Astrocyte (in vitro differentiated cells and primary cell): Measurements from ENCODE around the gene MBNL1. TPM values are rescaled to one million over a fixed set of nuclear protein-coding genes. Genes with fewer than 3 reads are reported as not detected.

ENCODE experiments used
- DNase-seq: peaks from one replicate; pipeline ENCODE4 v3.0.0-alpha.2; 2010; ENCODE audit warnings: low read depth
- FAIRE-seq: peaks from 2 replicates; lab custom pipeline; 2011; peaks lifted over from hg19 to GRCh38; lab: Jason Lieb, UNC
- H2AFZ ChIP-seq: 2 replicates; pipeline ENCODE4 v1.6.0; 2012; ENCODE audit warnings: low read depth, low read length, inconsistent platforms
- H3K27ac ChIP-seq: 2 replicates; pipeline ENCODE4 v1.5.1; 2011; ENCODE audit warnings: low read depth, low read length, inconsistent platforms
- H3K27me3 ChIP-seq: 2 replicates; pipeline ENCODE4 v1.6.0; 2011; ENCODE audit warnings: low read length, inconsistent platforms; ENCODE audit not compliant: insufficient read depth
- H3K36me3 ChIP-seq: 2 replicates; pipeline ENCODE4 v1.5.1; 2011; ENCODE audit warnings: low read length, inconsistent platforms; ENCODE audit not compliant: insufficient read depth
- H3K4me1 ChIP-seq: 2 replicates; pipeline ENCODE4 v1.5.1; 2011; ENCODE audit warnings: low read length, inconsistent platforms; ENCODE audit not compliant: insufficient read depth
- H3K4me2 ChIP-seq: 2 replicates; pipeline ENCODE4 v1.6.0; 2012; ENCODE audit warnings: low read length, inconsistent platforms
- H3K4me3 ChIP-seq: 2 replicates; pipeline ENCODE4 v1.5.1; 2011; ENCODE audit warnings: low read depth, mild to moderate bottlenecking, low read length, inconsistent platforms; ENCODE audit not compliant: insufficient read depth
- H3K79me2 ChIP-seq: 2 replicates; pipeline ENCODE4 v1.6.0; 2012; ENCODE audit warnings: mild to moderate bottlenecking, low read length, inconsistent platforms; ENCODE audit not compliant: insufficient read depth
- H3K9ac ChIP-seq: 2 replicates; pipeline ENCODE4 v1.6.0; 2012; ENCODE audit warnings: mild to moderate bottlenecking, low read length, inconsistent platforms
- H3K9me3 ChIP-seq: 2 replicates; pipeline ENCODE4 v1.5.1; 2012; ENCODE audit warnings: low read depth, mild to moderate bottlenecking, low read length, inconsistent platforms; ENCODE audit not compliant: insufficient read depth
- H4K20me1 ChIP-seq: 2 replicates; pipeline ENCODE4 v1.6.0; 2012; ENCODE audit warnings: low read length, inconsistent platforms; ENCODE audit not compliant: insufficient read depth
- H3K27ac Mint-ChIP-seq: one replicate; pipeline ENCODE4 v1.8.0; 2021; ENCODE audit warnings: mild to moderate bottlenecking, mixed read lengths; ENCODE audit not compliant: unreplicated experiment
- H3K27me3 Mint-ChIP-seq: one replicate; pipeline ENCODE4 v1.8.0; 2021; ENCODE audit warnings: low read depth, mixed read lengths; ENCODE audit not compliant: unreplicated experiment
- H3K36me3 Mint-ChIP-seq: one replicate; pipeline ENCODE4 v1.8.0; 2021; ENCODE audit warnings: low read depth, mixed read lengths; ENCODE audit not compliant: unreplicated experiment
- H3K4me1 Mint-ChIP-seq: one replicate; pipeline ENCODE4 v1.8.0; 2021; ENCODE audit warnings: low read depth, mixed read lengths; ENCODE audit not compliant: unreplicated experiment
- H3K4me3 Mint-ChIP-seq: one replicate; pipeline ENCODE4 v1.8.0; 2021; ENCODE audit warnings: mild to moderate bottlenecking, moderate library complexity, mixed read lengths; ENCODE audit not compliant: unreplicated experiment
- H3K9me3 Mint-ChIP-seq: one replicate; pipeline ENCODE4 v1.8.0; 2021; ENCODE audit warnings: mild to moderate bottlenecking, mixed read lengths; ENCODE audit not compliant: unreplicated experiment
- CTCF ChIP-seq: IDR thresholded peaks from 2 replicates; pipeline ENCODE4 v1.5.1; 2011; ENCODE audit warnings: low read depth, mild to moderate bottlenecking, inconsistent platforms, low read length, moderate library complexity; ENCODE audit not compliant: insufficient read depth
- EZH2 ChIP-seq: IDR thresholded peaks from 2 replicates; pipeline ENCODE4 v1.6.1; 2012; ENCODE audit warnings: mild to moderate bottlenecking, low read length, inconsistent platforms; ENCODE audit not compliant: insufficient read depth
- total RNA-seq: library from RNA; stranded (reverse); gene quantifications from 2 replicates; pipeline ENCODE4 v1.2.1, GENCODE V29; 2021

The MBNL1 gene
- total RNA-seq, 1 donor from 2014 or later, result 93.1 TPM

GRCh38 chr3:152254041-152254440, 14.7 kb upstream of the MBNL1 start:
- Histone ChIP-seq H3K36me3 (no peaks in the 10 kb centered on the region), H3K27me3 (no peaks in the 10 kb centered on the region), H3K9me3 (no peaks in the 10 kb centered on the region), H4K20me1 (no peaks in the 10 kb centered on the region), H3K4me3 (no peak overlapping the region), H3K9ac (no peak overlapping the region), H3K4me1 (peaks cover 17% of the 10 kb centered on the region), H3K27ac (no peak overlapping the region), H2AFZ (no peak overlapping the region), H3K4me2 (no peak overlapping the region), H3K79me2 (no peaks in the 10 kb centered on the region)
- H3K27me3 Mint-ChIP-seq, result no peaks in the 10 kb centered on the region
- no peaks in the 10 kb centered on the region for H3K9me3 Mint-ChIP-seq
- H3K4me1 Mint-ChIP-seq, result peaks cover 12% of the 10 kb centered on the region
- TF ChIP-seq EZH2 (no peak), CTCF (no peak)
- H3K27ac Mint-ChIP-seq, result no peak overlapping the region
- no peaks in the 10 kb centered on the region for H3K36me3 Mint-ChIP-seq
- DNase-seq (no peak), FAIRE-seq (no peak)
- no peak overlapping the region for H3K4me3 Mint-ChIP-seq

GRCh38 chr3:152255290-152255689, 13.4 kb upstream of the MBNL1 start:
- Histone ChIP-seq H3K4me2 (no peak overlapping the region), H3K27me3 (no peaks in the 10 kb centered on the region), H3K36me3 (no peaks in the 10 kb centered on the region), H3K9me3 (no peaks in the 10 kb centered on the region), H3K27ac (no peak overlapping the region), H3K4me1 (peaks cover 28% of the 10 kb centered on the region), H4K20me1 (no peaks in the 10 kb centered on the region), H3K79me2 (no peaks in the 10 kb centered on the region), H3K9ac (no peak overlapping the region), H2AFZ (no peak overlapping the region), H3K4me3 (no peak overlapping the region)
- H3K27ac Mint-ChIP-seq, result no peak overlapping the region
- H3K9me3 Mint-ChIP-seq, result no peaks in the 10 kb centered on the region
- no peak overlapping the region for H3K4me3 Mint-ChIP-seq
- H3K36me3 Mint-ChIP-seq, result no peaks in the 10 kb centered on the region
- TF ChIP-seq EZH2 (no peak), CTCF (no peak)
- peaks cover 22% of the 10 kb centered on the region for H3K4me1 Mint-ChIP-seq
- no peak for FAIRE-seq
- H3K27me3 Mint-ChIP-seq, result no peaks in the 10 kb centered on the region
- no peak for DNase-seq

- H2AFZ ChIP-seq, result no peak overlapping the region
- no peaks in the 10 kb centered on the region for H4K20me1 ChIP-seq
- no peaks in the 10 kb centered on the region for H3K27me3 Mint-ChIP-seq
- no peaks in the 10 kb centered on the region for H3K79me2 ChIP-seq
- H3K4me1 Mint-ChIP-seq, result peaks cover 22% of the 10 kb centered on the region
- no peak overlapping the region for H3K27ac ChIP-seq
- H3K9ac ChIP-seq, result no peak overlapping the region
- no peak overlapping the region for H3K27ac Mint-ChIP-seq
- H3K4me3 ChIP-seq, result no peak overlapping the region
- no peaks in the 10 kb centered on the region for H3K36me3 Mint-ChIP-seq
- no peaks in the 10 kb centered on the region for H3K9me3 ChIP-seq
- no peaks in the 10 kb centered on the region for H3K27me3 ChIP-seq
- H3K4me3 Mint-ChIP-seq, result no peak overlapping the region
- FAIRE-seq (no peak), DNase-seq (no peak)
- H3K4me2 ChIP-seq, result no peak overlapping the region
- TF ChIP-seq EZH2 (no peak), CTCF (no peak)
- H3K9me3 Mint-ChIP-seq, result no peaks in the 10 kb centered on the region
- H3K36me3 ChIP-seq, result no peaks in the 10 kb centered on the region
- H3K4me1 ChIP-seq, result peaks cover 29% of the 10 kb centered on the region
Measured at GRCh38 chr3:152256851-152257562, 11.7 kb upstream of the MBNL1 start.
